KMS-11 (cell line): ENCODE data around the gene USP21.

ENCODE experiments used
- H2AFZ ChIP-seq: fragments of 200-600 bp; sonication (generic); 2 replicates; pipeline ENCODE4 v1.6.1; 2016; ENCODE audit warnings: antibody characterized with exemption, mixed run types, low read depth
- H3K27ac ChIP-seq: fragments of 200-600 bp; sonication (generic); 2 replicates; pipeline ENCODE4 v1.6.1; 2016; ENCODE audit warnings: mild to moderate bottlenecking, mixed run types
- H3K27me3 ChIP-seq: fragments of 200-600 bp; sonication (generic); 2 replicates; pipeline ENCODE4 v1.6.1; 2017; ENCODE audit warnings: mild to moderate bottlenecking, low read depth, mixed run types, moderate library complexity; ENCODE audit not compliant: insufficient read depth
- H3K36me3 ChIP-seq: fragments of 200-600 bp; sonication (generic); 2 replicates; pipeline ENCODE4 v1.6.1; 2017; ENCODE audit warnings: mild to moderate bottlenecking, mixed run types; ENCODE audit not compliant: insufficient read depth
- H3K4me1 ChIP-seq: fragments of 200-600 bp; sonication (generic); 2 replicates; pipeline ENCODE4 v1.6.1; 2016; ENCODE audit warnings: mild to moderate bottlenecking, low read depth, mixed run types; ENCODE audit not compliant: poor library complexity, severe bottlenecking
- H3K4me2 ChIP-seq: fragments of 200-600 bp; sonication (generic); 2 replicates; pipeline ENCODE4 v1.7.0; 2016; ENCODE audit warnings: mild to moderate bottlenecking, mixed run types
- H3K4me3 ChIP-seq: fragments of 200-600 bp; sonication (generic); IDR thresholded peaks from 2 replicates; pipeline ENCODE4 v1.6.1; 2017; ENCODE audit warnings: low read depth, low read length, mixed read lengths; ENCODE audit not compliant: insufficient read depth
- H3K79me2 ChIP-seq: fragments of 200-600 bp; sonication (generic); 2 replicates; pipeline ENCODE4 v1.6.1; 2016; ENCODE audit warnings: low read depth, mixed run types; ENCODE audit not compliant: insufficient read depth
- H3K9ac ChIP-seq: fragments of 200-600 bp; sonication (generic); 2 replicates; pipeline ENCODE4 v1.6.1; 2016; ENCODE audit warnings: mild to moderate bottlenecking, mixed run types
- H4K20me1 ChIP-seq: fragments of 200-600 bp; sonication (generic); 2 replicates; pipeline ENCODE4 v1.6.1; 2016; ENCODE audit warnings: mild to moderate bottlenecking, mixed run types; ENCODE audit not compliant: insufficient read depth
- TF ChIP-seq, protein P1 (sequence below): fragments of 200-600 bp; sonication (generic); conservative IDR thresholded peaks from 2 replicates; pipeline ENCODE4 v1.6.1; 2017; ENCODE audit warnings: low read depth, mild to moderate bottlenecking, antibody characterized with exemption, low read length, moderate library complexity, mixed read lengths

USP21 gene, protein sequence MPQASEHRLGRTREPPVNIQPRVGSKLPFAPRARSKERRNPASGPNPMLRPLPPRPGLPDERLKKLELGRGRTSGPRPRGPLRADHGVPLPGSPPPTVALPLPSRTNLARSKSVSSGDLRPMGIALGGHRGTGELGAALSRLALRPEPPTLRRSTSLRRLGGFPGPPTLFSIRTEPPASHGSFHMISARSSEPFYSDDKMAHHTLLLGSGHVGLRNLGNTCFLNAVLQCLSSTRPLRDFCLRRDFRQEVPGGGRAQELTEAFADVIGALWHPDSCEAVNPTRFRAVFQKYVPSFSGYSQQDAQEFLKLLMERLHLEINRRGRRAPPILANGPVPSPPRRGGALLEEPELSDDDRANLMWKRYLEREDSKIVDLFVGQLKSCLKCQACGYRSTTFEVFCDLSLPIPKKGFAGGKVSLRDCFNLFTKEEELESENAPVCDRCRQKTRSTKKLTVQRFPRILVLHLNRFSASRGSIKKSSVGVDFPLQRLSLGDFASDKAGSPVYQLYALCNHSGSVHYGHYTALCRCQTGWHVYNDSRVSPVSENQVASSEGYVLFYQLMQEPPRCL

DNA sequence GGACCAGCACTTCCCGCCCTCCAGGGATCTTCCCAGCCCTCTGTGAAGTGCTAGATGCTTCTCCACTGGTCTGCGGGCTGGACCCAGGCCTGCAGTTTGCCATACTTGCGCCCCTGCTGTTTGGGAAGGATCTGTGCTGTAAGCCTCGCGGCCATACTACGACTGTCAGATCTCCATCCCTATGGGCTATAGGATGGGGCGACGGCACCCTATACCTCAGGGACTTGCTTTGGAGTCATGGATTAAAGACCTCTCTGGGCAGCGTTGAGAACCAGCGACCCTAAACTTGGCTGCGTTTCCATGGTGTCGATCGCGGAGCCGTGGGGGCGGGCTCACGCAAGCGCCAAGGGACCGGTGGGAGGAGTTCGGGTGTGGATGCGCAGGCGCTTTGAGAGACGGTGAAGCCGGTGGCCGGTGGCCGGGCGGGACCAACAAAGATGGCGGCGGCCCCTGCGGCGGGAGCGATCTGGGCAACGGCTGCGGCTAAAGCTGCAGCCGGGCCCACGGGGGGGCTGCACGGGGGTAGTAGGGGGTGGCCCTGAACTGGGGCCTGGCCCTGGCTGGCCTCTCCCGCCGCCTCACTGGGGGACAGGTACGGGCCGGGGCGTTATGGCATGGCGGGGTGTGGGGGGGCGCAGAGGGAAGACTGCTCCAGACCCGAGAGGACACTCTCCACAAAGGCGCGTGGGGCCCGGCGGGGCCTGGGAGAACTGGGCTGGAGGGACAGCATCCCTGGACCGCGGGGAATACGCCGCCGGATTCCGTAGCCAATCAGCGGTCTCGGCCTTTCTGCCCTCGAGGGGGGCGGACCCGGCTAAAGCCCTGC is at the start of gene USP21:
TSS of gene USP21 (plus strand) at position 414 of the 826 bp plus-strand sequence. CDS start 1,141 bp downstream, outside the sequence.
- peaks cover 37% of the 10 kb centered on the region for H3K4me1 ChIP-seq
- peak within 1 kb of the TSS; percentile 99 for H3K4me3 ChIP-seq
- peak within 1 kb of the TSS; percentile 89 for H3K9ac ChIP-seq
- TF ChIP-seq, protein P1, sequence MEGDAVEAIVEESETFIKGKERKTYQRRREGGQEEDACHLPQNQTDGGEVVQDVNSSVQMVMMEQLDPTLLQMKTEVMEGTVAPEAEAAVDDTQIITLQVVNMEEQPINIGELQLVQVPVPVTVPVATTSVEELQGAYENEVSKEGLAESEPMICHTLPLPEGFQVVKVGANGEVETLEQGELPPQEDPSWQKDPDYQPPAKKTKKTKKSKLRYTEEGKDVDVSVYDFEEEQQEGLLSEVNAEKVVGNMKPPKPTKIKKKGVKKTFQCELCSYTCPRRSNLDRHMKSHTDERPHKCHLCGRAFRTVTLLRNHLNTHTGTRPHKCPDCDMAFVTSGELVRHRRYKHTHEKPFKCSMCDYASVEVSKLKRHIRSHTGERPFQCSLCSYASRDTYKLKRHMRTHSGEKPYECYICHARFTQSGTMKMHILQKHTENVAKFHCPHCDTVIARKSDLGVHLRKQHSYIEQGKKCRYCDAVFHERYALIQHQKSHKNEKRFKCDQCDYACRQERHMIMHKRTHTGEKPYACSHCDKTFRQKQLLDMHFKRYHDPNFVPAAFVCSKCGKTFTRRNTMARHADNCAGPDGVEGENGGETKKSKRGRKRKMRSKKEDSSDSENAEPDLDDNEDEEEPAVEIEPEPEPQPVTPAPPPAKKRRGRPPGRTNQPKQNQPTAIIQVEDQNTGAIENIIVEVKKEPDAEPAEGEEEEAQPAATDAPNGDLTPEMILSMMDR: peak; percentile 48; the same call in 1 of the 2 replicates
- no peaks in the 10 kb centered on the region for H3K36me3 ChIP-seq
- H2AFZ ChIP-seq: peak within 1 kb of the TSS; percentile 62
- H3K27ac ChIP-seq: peak within 1 kb of the TSS; percentile 46
- H3K27me3 ChIP-seq: no peaks in the 10 kb centered on the region
- peak within 1 kb of the TSS; percentile 98 for H3K4me2 ChIP-seq
- H3K79me2 ChIP-seq: peaks cover 27% of the 10 kb centered on the region
- no peaks in the 10 kb centered on the region for H4K20me1 ChIP-seq

DNA sequence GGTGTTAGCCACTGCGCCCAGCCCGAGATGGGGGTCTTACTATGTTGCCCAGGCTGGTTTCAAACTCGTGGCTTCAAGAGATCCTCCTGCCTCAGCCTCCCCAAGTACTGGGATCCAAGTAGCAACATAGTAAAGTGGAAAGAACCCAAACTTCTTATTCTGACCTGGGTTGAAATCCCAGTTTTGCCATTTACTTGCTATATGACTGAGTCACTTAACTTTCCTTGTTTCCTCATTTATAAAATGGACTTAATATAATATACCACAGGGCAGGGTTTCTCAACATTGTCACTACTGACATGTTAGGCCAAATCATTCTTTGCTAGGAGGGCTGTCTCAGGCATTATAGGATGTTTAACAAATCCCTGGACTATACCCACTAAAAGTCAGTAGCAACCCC is 48.2 kb upstream of the USP21 start:
- H3K79me2 ChIP-seq: peaks cover 95% of the 10 kb centered on the region
- H3K27ac ChIP-seq: no peak overlapping the region
- no peaks in the 10 kb centered on the region; the same call in 1 of the 2 replicates for H3K36me3 ChIP-seq
- H3K4me3 ChIP-seq: no peak overlapping the region
- H2AFZ ChIP-seq: no peak overlapping the region
- H4K20me1 ChIP-seq: peaks cover 45% of the 10 kb centered on the region
- H3K9ac ChIP-seq: no peak overlapping the region
- no peaks in the 10 kb centered on the region for H3K27me3 ChIP-seq
- TF ChIP-seq, protein P1: no peak
- H3K4me1 ChIP-seq: peaks cover 45% of the 10 kb centered on the region
- H3K4me2 ChIP-seq: no peak overlapping the region

DNA sequence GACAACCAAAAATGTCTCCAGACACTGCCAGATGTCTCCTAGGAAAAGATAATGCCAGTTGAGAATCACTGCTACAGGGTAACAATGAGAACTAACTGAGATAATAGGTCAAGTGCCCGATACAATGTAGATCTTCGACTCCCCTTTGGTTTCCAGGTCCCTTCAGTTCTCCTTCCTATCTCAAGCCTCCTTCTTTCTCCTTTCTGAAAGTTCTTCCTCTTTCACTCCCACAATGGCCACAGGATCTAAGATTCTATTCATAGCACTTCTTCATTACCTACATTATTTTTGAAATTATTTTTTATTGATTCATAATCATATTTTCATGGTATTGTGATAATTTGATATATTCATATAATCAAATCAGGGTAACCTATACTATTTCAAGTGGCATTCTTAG is 47.8 kb upstream of the USP21 start:
- H3K4me2 ChIP-seq: no peak overlapping the region
- no peaks in the 10 kb centered on the region; the same call in 1 of the 2 replicates for H3K36me3 ChIP-seq
- H3K9ac ChIP-seq: no peak overlapping the region
- peaks cover 95% of the 10 kb centered on the region for H3K79me2 ChIP-seq
- H3K4me1 ChIP-seq: peaks cover 49% of the 10 kb centered on the region
- H3K27me3 ChIP-seq: no peaks in the 10 kb centered on the region
- no peak overlapping the region for H3K4me3 ChIP-seq
- TF ChIP-seq, protein P1: no peak
- no peak overlapping the region for H3K27ac ChIP-seq
- H2AFZ ChIP-seq: no peak overlapping the region
- peaks cover 45% of the 10 kb centered on the region for H4K20me1 ChIP-seq

DNA sequence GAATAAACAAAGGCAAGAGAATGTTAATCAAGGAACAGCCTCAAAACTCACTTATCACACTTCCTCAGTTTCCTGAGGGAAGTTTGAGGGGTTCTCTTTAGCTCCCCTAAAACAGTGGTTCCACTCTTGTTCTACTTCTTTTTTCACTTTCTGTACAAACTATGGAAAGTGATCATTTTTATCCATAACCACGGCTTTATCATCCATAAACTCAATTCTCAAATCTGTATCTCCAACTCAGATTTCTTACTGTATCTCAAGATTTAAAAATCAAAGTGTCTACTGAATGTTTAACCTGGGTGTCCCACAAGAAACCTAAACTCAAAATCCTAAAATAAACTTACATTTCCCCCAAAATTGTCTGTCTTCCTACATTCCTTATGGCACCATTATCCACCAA is 45.4 kb upstream of the USP21 start:
- no peaks in the 10 kb centered on the region; the same call in 1 of the 2 replicates for H3K36me3 ChIP-seq
- peaks cover 43% of the 10 kb centered on the region for H4K20me1 ChIP-seq
- H3K27ac ChIP-seq: no peak overlapping the region
- H3K9ac ChIP-seq: no peak overlapping the region
- no peak overlapping the region for H3K4me3 ChIP-seq
- H3K79me2 ChIP-seq: peaks cover 98% of the 10 kb centered on the region
- H3K4me1 ChIP-seq: peaks cover 62% of the 10 kb centered on the region
- no peak overlapping the region; the same call in 1 of the 2 replicates for H3K4me2 ChIP-seq
- TF ChIP-seq, protein P1: no peak
- H3K27me3 ChIP-seq: no peaks in the 10 kb centered on the region
- no peak overlapping the region for H2AFZ ChIP-seq
